COLO668 (cell line): ENCODE results near the gene SPC24.

Source experiments
- DNase-seq: peaks from one replicate; lab custom pipeline; 2025; ENCODE audit not compliant: unreplicated experiment; lab: John Stamatoyannopoulos, UW

SPC24 gene, protein sequence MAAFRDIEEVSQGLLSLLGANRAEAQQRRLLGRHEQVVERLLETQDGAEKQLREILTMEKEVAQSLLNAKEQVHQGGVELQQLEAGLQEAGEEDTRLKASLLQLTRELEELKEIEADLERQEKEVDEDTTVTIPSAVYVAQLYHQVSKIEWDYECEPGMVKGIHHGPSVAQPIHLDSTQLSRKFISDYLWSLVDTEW

DNA sequence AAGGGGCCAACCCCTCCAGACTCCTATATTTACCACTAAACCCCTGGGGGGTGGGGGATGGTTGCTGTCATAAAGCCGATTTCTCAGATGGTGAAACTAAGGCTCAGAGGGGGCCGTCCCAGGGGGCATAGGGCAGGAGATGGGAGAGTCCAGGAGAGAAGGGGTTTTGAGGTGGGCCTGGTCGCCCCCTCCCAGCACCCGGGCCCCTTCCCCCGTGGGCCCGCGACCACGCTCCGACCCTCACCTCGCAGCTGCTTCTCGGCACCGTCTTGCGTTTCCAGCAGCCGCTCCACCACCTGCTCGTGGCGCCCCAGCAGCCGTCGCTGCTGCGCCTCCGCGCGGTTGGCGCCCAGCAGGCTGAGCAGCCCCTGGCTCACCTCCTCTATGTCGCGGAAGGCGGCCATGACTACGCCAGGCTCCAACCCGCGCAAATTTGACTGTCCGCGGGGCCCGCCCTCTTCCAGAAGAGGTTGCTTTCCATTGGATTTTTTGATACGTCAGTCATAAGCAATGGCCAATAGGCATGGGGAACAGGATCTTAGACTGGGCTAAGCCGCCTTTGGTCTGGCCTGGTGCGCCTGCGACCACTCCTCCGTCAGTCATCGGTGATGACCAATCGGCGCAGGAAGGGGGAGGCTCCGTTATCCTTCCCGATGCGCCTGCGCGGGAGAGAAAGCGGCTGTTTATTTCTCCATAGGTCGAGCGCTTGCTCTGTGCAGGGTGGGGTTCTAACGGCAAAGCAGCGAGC, at the start of gene SPC24:
Gene SPC24, minus strand, starts transcription at position 410 of the 748 bp plus-strand sequence. Its CDS starts 6 bp downstream, at position 404.
- peak; percentile 95 for DNase-seq

DNA sequence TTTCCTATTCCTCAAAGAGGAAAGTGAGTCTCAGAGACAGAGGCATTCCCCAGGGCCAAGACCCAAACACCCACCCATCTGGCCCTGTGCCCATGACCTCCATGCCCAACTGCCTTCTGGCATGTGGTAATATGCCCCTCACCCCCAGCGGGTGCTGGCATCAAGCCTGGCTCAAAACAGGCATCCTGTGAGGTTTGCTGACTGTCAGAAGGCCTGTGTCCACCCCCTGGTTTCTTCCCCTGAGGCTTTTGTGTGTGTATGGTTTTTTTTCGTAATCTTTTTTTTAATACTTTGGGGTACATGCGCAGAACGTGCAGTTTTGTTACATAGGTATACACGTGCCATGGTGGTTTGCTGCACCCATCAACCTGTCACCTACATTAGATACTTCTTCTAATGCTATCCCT, 49.4 kb upstream of the SPC24 start:
- no peak for DNase-seq

DNA sequence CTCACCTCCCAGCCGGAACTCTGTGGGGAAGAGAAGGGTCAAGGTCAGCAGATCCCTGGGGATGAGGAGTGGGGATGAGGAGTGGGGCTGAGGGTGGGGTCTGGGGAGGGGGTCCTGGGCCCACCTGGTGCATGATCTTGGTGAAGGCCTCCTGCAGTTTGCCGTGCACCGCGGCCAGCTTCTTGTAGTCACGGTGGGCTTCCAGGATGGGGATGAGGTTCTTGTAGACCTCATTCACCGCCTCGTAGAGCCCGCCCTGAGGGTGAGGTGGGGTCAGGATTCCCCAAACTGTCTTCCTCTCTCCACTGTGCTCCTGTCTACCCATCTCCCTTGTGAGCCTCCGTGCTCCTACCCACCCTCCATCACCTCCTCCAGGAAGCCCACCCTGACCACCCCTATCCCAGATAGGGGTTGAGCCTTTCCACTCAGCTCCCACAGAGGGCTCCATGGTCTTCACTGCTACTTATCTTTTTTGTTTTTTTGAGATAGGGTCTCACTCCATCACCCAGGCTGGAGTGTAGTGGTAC, 48.6 kb upstream of the SPC24 start:
- DNase-seq, result no peak

DNA sequence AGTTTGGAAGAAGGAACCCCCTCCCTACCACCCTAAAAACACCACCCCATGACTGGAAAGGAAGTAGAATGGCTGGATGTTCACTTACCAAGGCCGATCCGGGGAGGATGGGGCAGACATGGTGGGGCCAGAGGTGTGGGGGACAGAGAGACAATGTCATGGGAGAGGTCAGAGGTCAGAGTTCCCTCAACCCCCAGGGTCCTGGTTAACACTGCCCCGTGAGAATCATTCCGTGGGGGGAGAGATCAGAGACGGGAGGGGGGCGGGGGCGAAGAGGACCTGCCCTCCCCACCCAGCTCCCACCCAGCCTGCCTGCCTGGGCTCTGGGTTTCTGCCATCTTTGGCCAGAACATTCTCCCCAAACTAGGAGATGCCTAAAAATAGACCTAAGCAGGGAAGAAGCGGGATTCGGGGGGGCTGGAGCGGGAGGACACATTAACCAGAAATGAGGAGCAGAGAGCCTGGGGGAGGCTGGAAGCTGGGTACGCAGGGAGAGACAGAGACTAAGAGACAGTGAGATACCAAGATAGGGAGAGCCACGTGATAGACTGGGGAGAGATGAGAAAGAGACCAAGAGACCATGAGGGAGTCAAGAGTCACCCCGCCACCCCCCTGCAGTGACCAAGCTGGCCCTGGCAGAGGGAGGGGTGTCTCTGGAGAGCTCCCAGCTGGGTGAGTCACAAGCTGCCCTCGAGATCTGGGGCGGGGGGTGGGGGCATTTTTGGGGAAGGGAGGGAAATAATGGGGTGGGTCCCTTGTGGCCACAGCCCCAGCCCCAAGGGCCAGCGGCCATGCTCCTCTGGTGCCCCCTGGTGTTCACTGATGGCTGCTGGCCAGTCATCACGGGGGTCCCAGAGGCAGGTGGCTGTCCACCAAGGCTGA, 47.9 kb upstream of the SPC24 start:
- peak; percentile 30 for DNase-seq

DNA sequence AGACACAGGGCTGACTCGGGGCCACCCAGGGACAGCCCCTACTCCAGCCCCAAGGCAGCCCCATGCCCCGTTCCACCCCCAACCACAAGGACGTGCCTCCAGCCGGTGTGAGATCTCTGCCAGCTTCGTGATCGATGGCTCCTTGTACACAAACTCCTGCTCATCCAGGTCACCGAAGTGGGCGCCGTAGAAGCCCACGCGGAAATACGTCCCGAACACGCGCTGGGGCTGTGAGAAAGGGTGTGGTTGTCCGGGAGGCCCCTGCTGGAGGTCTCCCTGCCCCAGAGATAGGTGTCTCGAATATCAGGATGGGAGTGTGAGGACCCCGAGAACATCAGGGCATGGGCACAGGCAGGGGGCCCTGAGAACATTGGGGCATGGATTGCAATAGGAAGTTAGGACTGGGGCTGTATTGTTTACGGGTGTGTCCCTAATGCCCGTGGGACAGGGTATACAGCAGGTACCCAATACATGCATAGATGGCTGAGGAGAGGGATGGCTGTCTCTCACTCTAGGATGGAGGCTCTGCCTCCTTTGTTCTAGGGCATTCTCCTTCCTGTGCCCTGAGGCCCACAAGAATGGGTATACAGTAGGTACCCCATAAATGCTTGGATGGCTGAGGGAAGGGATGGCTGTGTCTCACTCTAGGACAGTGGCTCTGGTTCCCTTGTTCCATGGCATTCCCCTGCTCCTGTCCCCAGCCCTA, 47.1 kb upstream of the SPC24 start:
- DNase-seq, result no peak

DNA sequence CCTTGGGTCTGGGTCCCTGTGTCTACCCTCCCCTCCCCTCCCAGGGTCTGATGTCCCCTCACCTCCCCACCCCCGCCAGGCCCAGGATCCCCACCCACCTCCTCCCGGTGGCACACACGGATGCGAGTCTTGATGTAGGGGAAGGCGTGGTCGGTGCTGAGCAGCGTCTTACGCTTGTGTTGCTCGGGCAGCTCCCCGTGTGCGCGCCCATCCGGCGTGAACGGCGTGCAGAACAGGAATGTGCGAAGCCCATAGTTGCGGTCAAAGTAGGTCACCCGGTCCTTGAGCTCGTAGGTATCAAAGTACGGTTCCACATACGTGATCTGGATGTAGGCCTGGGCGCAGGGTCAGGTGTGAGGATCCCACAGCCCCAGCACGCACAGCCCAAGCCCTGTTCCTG, 46.2 kb upstream of the SPC24 start:
- no peak for DNase-seq

DNA sequence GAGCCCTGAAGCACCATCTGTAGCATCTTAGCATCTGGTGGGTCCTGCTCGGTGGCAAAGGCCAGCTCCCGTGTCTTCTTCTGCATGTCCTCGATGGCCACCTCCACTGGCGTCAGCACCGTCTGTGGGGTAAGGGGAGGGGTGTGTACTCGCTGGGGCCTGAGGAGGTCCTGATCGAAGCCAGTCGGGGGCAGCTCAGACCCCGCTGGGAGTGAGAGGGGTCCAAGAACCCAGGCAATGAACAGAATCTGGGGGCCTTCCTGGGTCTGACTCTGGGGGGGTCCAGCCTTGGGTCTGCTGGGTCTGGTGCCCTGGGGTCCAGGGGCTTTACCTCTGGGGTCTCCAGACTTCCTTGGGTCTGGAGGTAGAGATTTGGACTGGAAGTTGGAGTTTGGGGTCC, 45.3 kb upstream of the SPC24 start:
- no peak for DNase-seq

DNA sequence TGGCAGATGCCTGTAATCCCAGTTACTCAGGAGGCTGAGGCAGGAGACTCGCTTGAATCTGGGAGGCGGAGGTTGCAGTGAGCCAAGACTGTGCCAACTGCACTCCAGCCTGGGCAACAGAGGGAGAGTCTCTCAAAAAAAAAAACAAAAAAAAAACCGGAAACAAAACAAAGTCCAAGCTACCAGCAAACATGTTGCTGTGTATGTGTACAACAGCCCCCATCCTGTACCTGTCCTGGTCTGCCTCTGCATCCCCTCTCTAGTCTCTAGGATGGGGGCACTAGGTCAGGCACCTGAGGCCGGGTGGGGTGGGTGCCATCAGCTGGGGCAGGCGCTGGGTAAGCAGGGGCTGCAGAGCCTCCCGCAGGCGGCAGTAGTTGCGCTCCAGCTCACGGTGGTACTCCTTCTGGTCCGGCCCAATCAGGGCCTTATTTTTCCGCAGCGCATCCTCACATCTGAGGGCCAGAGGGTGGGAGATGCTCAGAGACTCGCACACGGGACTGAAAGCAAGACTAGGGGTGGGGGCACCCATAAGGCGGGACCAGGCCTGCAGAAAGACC, 44.5 kb upstream of the SPC24 start:
- DNase-seq, result no peak

DNA sequence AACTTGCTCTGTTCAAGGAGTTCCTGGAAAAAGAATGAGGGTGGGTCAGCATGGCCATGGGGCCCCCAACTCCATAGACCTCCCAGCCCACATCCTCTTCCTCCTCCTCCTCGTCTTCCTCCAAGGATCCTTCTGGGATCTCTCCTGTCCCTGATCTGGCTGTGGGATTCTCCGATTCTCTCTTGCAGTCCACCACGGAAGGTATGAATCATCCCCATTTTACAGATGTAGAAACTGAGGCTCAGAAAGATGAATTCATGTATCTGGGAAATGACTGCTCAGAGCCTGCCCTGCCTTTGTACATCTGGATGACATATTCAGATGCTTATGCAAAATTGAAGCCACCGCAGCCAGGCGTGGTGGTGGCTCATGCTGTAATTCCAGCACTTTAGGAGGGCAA, 43.9 kb upstream of the SPC24 start:
- DNase-seq, result no peak

DNA sequence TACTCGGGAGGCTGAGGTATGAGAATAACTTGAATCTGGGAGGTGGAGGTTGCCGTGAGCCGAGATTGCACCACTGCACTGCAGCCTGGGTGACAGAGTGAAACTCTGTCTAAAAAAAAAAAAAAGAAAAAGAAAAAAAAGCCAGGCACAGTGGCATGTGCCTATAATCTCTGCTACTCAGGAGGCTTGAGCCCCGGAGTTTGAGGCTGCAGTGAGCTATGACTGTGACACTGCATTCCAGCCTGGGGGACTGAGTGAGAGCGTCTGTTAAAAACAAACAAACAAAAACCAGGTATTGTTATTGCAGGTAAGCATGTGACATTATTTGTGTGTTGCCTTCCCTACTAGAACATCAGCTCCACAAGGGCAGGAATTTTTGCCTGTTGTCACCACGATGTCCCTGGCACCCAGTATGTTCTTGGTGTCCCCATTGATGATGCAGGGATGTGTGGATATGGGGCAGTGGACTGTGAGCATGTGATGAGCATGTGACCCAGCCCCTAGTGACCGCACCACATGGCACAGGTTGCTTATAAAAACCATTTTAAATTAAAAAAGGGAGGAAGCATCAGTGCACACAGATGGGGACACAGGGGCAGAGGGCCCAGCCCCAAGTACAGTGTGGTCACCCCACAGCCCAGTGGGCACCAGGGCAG, 43.3 kb upstream of the SPC24 start:
- DNase-seq, result no peak

DNA sequence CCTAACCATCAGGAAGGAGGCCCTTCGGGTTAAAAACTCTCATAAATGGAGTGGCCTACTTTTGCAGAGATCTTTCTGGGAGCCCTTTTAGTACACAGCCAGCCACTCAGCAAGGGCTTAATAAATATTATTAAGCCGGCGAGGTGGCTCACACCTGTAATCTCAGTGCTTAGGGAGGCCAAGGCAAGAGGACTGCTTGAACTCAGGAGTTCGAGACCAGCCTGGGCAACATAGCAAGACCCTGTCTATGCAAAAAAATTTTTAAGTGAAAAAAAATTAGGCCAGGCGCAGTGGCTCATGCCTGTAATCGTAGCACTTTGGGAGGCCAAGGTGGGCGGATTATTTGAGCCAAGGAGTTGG, 42.6 kb upstream of the SPC24 start:
- DNase-seq, result no peak

DNA sequence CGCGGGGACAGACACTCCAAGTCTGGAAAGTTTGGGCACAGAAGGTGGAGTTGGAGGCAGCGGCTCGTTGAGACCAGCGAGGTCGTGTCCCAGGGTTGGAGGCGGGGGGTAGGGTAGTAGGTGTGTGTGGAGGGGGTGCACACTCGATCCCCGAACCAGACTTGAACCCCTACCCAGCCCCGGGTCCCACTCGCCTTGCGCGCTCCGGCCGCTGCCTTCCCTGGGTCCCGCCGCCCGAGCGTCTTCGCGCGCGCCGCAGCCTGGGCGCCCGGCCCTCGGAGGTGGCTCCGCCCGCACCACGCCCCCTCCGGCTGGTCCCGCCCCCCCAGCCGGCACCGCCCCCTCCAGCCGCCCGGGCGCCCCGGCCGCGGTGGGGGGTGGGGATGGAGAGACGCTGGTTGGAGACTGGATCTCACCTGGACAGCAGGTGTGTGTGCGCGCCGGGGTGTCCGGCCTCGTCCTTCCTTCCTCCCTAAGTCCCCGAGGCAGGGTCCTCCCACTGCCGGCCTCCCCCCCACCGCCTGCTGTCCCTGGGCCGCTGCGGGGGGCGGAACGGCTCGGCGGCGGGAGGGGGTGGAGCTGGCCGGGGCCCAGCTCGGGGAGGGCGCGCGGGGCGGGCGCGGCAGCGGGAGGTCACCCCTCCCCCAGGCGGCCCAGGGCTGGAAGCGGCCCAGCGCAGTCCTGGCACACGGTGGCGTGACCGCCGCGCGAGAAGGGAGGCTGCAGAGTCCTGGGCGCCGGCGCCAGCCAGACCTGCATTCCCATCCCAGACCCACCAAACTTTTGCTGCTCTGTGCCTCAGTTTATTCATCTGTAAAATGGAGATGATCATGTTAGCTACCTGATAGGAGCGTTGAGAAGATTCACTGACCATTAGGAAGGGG, 42.0 kb upstream of the SPC24 start, which contains the start of gene KANK2:
Gene KANK2, minus strand, starts transcription at position 255 of the 884 bp plus-strand sequence. CDS start 3,034 bp downstream, outside the sequence.
- peak; percentile 95 for DNase-seq

DNA sequence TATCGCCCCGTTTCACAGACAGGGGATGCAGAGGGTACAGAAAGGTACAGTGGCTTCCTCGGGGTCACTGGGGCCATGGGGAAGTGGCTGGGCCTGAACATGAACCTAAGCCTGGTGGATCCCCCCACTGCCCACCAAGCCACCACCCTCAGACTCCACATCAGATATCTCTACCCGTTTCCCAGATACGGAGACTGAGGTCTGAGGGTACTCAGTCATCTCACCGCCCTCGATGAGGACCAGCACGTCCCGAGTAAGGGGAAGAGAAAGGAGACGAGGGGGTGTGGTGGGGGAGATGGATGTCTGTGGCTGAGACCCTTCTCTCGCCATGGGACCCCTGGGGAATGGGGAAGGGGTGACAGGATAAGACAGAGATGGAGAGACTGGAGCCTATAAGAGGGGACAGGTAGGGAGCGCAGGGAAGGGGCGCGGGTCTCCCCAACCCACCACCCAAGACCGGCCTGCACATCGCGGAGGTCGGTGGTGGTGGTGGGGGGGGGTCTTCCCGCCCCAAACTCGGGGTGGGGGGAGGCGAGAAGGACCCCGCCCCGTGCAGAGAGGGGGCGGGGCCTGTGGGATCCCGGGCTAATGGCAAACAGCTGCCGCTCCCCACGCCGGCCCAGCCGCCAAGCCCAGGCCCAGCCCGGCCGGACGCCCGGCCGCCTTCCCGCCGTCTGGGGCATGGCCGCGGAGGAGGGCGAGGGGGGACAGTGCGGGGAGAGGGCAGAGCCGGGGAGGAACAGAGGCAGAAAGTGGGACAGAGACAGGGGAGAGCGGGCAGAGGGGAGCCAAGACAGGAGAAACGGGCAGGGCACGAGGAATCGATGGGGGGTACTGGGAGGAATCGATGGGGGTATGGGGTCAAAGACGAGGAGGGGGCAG, 41.1 kb upstream of the SPC24 start:
- DNase-seq, result peak; percentile 40

DNA sequence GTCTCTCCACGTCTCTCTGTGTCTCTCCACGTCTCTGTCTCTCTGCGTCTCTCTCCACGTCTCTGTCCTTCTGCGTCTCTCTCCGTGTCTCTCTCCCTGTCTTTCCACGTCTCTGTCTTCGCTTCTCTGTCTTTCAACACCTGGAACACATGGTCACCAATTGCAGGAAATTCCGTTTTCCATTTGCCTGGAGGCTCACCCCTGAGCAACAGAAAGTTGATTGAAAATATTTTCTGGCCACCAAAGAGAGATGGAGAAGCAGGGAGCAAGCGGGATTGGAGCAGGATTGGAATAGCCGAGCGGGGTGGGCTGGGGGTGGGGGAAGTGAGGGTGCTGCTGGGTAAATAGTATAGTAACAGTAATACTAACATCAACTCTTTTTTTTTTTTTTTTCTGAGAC, 40.1 kb upstream of the SPC24 start:
- no peak for DNase-seq

DNA sequence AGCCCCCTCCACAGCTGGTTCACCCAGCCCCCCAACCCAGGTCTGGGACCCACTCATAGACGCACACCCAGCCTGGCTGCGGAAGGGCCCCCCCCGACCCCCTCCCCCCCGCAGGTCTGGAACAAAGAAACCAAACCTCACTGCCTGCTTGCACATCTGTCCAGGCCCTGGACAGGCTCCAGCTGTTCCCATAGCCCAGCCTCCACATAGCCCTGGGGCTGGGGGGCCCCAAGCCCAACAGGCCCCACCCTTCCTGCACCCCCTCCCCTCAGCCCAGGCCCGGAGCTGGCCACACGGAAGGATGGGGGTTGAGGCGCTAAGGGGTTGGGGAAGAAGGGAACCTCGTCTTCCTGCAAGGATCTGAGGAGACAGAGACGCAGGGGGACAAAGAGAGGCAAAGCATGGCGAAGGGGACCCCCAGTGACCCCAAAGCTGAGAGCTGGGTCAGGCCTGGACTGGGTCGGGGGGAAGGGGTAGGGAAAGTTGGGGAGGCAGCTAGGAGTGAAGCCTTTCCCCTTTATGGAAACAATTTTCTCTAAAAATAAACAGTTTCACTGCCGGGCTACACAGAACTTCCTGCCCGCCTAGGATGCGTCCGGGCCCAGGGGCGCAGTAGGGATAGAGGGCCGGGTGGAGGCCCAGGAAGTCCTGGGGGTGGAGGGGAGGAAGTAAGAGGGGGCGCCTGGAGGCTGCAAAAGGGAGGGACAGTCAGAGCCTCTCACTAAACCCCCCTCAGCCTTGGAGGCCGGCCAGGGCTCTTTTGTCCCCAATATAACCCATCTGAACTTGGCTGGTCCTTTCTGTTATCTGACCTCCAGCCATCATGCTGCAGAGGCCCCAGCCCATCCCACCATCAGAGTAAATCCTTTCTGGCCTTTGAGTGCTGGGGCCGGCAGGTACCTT, 39.3 kb upstream of the SPC24 start:
- DNase-seq, result no peak

DNA sequence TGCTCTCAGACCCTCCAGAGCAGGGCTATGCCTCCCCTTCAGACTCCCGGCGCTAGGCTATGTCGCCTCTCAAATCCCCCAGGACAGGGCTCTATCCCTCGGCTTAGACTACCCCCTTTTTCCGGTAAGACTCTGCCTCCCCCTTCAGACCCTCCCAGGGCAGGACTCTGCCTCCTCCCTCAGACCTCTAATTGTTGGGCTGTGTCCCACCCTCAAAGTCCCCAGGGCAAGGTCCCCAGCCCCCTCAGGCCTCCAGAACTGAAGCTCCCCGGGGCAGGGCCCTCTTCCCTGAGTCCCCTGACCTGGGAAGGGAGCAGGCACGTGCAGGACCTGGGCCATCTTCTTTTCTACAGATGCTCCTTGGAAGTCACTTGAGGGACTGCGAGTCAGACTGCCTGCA, 38.6 kb upstream of the SPC24 start:
- DNase-seq, result no peak
